GM19372 (cell line): ENCODE measurements around the gene DSP.

Experiments
- ATAC-seq: cut with Tn5 transposase; IDR thresholded peaks from one replicate; pipeline ENCODE4 v1.9.1; 2021; ENCODE audit warnings: mild to moderate bottlenecking, low read depth, moderate library complexity; ENCODE audit not compliant: unreplicated experiment

The DSP gene

DNA sequence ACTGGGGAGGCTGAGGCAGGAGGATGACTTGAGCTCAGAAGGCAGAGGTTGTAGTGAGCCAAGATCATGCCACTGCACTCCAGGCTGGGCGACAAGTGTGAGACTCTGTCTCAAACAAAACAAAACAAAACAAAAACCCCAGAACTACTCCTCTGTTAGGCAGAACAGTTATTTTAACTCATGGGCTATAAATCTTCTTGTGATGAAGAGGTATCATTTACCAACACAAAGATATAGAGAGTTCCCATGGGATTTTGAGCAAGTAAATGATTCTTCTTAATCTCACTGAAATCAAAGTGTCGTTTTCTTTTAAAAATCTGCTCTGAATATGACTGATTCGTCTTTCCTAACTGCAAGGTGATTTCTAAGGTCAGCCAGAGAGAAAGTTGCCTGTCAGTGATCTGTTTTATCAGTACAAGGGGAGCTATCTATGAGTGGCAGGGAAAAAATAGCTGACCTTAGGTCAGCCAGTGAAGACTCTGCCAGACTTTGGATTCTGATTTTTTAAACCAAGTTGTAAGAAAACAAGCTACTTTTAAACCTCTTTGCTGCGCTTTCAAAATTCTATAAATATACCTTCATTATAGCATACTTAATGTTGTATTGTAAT, 3.8 kb upstream of the DSP start:
- no peak for ATAC-seq

DNA sequence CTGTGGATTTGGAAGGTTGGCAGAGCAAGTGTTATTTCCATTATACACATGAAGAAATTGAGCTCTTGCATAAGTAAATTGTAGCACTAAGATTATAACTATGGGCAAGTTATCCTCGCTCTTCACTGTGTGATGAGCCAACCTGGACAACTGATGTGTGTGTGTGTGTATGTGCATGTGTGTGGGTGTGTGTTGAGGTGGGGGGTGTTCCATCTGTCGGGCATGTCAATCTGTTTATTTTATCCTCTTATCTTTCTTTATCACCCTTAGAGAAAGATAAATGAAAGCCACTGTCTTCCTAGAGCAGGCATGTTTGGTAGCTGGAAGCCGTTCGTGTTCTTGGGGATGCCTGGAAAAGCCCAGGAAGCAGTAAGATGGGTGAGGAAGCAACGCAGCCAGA, 3.0 kb upstream of the DSP start:
- no peak for ATAC-seq

DNA sequence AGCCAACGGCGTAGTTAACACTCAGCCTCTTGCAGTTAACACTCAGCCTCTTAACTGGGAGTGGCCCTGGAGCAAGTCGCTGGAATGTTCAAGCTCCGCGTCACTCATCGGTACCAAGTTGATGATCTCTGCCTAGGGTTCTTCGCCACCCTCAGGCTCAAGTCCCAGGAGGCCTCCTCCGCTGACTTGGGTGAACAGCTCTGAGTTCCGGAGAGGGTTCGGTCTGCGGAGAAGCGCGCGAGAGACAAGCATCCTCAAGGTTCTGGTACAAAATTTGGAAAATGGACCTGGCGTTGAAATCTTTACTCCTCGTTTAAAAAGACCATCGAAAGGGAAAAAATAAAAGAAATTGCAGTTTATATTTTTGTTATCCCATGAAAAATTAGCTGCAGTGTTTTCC, 876 bp upstream of the DSP start:
- no peak for ATAC-seq

DNA sequence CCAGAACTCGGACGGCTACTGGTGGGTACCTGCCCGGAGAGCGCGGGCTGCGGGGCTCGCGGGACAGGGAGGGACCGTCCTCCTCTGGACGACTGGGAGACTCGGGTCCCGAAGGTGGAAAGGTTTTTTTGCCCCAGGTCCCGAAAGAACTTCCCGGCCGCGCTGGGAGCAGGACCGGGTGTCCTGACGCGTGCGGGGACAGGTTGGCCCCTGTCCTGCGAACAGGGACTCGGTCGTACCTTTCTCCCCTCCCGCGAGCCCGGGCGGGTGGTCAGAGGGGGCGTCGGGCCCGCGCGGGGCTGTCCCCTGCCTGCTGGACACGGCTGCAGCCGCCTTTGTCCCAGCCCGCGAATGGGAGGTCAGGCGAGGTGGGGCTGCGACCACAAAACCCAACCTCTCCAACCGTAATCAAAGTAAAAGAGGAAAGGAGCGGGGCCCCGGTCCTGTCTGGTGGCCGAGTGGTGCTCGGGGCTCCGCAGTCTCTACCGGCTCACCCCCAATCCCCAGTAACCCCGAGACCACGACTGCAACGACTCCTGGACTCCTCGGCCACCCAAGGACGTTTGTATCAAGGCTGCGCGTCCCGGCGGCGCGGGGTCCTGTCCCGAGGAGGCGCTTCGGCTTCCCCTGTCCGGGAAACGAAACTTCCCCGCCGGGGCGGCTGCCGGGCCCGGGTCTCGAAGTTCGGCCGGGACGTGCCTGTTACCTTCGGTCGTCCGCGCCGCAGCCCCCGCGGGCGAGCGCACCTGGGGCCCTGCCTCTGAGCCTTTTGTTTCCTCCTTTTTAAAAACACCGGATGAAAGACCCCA, 798 bp downstream of the DSP start:
- no peak for ATAC-seq

DNA sequence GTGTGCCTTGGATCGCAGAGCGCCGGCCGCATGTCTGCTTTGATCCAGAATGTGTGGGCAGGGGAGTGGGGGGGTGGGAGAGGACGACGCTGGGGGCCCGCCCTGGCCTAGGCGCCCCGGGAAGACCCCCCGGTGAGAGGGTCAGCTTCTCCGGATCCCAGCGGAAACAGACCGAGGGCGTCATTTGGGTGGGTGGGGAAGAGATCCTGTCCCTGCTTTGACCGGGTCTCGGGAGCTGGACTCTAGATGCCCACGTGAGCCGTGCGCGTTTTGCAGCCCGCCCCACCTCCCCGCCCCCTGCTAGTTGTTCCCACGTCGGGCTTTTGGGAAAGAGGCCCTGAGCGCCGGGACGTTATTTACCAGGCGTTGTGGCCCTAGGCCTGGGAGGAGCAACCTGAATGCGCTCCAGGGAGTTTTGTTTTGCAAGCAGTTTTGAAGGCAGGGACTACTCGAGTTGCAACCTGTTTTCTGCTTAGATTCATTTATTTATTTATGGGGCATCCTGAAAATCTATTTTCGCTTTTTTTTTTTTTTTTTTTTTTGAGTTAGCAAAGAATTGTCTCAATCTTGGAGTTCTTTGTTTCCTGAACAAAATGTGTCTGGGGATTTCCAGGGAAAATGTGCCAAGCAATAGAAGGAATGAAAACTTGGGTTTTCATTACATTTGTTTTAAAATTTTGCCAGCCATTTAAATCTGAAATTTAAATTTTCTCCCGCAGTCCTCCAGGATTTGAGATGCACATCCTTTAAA, 1.6 kb downstream of the DSP start:
- no peak for ATAC-seq

DNA sequence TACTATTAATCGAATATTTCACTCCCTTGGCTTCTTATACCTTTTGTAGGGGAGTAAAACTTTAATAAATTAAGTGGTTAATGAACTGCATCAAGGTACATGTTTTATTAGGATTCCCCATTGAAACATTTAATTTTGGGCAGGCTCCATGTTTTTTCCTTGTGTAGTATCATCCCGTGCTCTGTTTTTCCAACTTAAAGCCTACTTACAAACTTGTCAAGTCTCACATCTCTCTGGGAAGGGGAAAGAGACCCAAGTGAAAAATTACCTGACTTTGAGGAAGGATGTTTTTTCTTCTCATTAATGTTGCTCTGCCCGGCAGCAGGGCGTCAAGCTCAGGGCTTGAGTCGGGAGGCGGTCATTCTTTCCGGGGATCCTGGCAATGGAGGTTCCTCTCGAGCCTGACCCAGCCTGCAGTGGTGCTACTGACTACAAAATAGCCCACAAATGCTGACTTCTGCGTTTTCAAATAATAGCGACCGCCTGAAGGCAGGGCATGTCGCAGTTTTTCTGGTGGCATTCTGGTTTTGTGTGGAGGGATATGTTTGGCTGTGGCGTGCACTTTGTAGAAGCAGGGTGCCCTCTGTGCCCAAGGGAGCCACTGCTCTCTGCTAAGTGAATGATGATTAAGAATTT, 2.4 kb downstream of the DSP start:
- no peak for ATAC-seq

DNA sequence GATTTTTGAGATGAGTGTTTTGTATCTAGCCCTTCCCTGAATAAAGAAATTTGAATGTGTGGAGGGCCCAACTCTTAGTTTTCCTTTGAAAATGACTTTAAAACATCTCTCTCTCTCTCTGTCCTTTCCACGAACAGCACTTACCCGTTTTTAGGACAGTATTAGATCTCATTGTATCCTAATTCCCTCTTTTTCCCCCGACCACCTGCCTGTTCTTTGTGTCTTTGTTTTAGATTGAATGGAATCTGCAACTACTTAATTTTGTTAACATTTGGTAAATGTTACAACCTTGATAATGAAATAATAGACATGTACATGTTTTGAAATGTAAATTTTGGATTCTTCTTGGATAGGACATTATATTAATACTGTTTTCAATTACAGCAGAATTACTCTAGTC, 3.1 kb downstream of the DSP start:
- no peak for ATAC-seq

DNA sequence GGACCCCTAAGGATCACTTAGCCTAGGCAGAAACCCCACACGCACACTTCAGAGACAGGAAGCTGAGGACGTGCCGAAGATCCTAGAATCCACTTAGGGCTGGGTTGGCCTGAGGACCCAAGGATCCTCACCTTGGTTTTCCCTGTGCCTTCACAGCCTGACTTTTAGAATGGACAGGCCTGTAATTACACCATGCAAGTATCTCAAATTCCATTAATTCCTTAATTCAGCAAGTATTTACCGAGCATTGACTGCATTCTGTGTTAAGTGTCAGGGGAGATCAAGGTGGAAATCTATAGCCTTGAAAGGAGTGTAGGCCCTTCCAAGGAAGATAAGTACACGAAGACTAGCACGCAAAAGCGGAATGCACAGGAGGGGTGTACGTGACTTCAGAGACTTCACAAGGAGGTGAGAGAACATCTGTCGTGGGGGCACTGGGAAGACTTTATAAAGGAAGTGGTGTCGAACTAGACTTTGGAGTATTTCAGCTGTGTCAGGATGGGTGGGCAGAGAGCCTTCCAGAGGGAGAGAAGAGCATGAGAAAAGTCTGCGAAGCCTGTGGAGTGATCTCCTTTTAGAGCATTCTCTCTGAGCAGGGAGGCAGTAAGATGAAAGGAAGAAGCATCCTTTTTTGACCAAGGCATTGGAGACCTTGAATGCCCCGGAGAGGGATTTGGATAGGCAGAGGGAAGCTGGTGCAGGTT, 4.0 kb downstream of the DSP start:
- ATAC-seq = no peak

DNA sequence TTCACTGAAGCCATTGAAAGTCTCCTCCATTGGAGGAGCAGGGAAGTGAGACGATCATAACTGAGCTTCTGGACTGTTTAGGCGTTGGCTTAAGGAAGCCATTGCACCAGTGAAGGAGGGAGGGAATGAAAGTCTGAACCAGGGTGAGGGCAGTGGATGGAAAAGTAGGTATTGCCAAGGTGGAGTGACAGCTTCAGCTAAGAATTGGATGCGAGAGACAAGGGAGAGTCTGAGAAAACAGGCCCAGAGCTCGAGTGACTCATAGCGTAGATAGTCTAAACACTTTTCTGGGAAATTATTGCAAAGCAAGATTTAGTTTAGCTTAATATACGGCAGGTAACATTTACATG, 4.5 kb downstream of the DSP start:
- no peak for ATAC-seq

DNA sequence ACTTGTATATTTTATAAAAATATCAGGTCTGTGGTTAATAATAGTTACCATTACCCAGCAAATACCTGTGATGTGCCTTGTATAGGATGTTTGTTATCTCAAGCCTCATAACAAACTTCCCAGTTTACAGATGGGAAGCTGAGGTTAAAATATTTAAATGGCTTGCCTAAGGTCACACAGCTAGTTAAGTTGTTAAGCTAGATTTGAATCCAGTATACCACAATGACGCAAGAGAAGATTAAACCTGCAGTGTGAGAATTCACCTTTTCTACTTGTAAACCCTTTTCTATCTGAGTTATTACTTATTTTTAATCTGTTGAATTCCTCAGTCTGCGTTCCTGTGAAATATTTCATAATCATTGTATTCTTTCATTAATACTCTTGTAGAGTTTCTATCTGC, 4.9 kb downstream of the DSP start:
- ATAC-seq = no peak

DNA sequence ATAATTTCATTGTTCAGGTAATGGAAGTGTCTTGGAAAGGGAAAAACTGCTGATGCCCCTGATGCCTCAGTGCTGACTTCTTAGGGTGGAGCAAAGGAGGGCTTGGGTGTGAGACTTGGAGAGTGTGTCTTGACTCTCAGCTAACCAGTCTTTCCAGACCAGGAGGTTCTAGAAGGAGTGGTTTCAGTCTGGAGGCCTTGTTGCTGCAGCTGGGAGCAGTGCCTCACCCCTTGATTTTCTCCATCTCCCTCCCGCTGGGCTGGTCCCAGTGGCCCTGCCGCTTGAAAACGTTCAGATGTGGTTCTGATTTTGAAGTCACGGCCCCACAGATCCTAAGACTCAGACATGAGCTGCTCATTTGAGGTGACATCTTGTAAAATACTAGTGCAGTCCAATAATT, 5.4 kb downstream of the DSP start:
- ATAC-seq = no peak

DNA sequence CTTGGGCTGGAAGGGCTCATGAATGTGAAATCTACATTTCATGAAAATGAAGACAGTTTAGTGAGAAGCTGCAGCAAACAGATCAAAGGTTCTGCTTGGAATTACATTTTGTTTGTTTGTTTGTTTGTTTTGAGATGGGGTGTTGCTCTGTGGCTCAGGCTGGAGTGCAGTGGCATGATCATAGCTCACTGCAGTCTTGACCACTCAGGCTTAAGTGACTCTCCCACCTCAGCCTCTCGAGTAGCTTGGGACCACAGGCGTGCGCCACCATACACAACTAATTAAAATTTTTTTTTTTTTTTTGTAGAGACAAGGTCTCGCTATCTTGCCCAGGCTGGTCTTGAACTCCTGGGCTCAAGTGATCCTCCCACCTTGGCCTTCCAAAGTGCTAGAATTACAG, 5.8 kb downstream of the DSP start:
- no peak for ATAC-seq

DNA sequence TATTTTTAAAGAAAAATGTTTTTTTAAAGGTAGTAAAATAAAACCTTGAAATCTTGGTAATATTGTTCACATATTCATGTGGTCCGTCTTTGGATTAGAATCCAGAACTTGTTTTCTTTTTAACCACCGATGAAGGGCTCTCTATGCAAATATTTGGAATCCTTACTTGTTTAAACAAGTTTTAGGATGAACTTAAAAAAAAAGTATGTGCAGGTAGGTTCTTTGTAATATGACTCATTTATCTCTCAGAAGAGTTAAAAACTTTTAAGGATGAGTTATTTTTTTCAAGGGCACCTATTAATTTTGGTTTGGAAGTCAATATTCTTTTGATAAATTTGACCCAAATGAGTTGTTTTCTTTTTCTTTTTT, 8.9 kb downstream of the DSP start:
- no peak for ATAC-seq

DNA sequence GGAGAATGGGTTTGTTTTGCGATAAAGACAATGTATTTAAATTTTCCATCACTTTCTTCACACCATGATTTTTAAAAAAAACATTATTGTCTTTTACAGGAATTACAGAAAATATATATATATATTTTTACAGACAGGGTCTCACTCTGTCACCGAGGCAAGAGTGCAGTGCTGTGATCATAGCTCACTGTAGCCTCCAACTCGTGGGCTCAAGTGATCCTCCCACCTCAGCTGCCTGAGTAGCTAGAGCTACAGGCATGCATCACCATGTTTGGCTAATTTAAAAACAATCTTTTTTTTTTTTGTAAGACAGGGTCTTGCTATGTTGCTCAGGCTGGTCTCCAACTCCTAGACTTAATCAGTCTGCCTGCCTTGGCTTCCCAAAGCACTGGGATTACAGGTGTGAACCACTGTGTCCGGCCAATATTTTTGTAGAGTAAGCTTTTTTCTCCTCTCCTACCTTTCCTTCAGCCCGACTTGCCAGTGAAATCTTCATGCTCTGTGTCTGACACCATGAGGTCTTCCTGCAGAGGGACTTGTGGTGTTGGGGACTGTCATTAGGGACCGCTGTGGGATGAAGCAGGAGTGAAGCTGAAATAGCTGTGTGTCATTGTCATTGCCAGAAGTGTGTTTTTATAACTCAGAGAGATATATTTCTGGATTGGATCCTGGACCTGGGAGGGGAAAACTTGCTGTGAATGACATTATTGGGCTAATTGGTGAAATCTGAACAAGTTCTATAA, 13.2 kb downstream of the DSP start:
- no peak for ATAC-seq

DNA sequence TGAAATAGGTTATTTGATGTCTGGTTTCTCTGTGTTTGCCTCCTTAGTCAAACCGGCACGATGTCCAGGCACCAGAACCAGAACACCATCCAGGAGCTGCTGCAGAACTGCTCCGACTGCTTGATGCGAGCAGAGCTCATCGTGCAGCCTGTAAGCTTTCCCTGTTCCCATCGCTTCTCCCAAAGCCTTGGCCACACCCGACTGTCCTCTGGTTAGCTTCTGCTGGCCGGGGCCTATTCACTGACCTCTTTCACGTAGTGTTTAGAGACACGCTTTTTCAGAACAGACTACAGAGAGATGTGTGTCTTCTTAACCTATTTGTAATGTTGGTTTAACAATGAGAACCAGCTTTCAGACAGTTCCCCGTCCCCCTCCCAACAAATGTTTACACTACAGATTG, 14.2 kb downstream of the DSP start:
- no peak for ATAC-seq

DNA sequence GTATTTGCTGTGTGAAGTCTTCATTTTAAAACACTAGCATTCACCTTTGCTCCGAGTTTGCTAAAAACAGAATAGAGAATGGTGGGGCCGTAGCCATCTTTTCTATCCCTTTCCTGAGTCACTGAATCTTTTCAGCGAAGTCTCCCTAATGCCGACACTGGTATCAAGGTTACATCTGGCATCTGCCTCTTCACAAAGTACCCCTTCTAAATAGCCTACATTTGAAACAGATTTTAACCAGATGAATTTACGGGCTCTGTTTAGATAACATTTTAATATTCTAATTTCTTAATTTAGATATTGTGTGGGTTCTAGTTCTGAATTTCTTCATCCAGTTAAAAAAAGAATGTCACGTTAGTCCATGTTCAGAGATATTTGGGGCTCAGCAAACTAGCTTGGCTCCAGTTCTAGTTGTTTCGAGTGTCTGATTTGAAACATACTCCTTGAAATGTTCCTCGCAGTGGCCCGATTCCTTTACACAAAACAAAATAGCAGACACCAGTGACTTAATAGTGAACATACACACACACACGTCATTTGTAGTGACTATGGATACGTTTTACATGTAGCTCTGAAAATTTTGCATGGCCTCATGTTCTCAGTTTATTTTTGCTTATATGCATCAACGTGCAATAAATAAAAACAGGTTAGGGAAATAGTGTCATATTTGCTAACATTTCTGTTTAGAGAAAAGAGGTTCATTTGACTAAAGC, 15.1 kb downstream of the DSP start:
- ATAC-seq = no peak

DNA sequence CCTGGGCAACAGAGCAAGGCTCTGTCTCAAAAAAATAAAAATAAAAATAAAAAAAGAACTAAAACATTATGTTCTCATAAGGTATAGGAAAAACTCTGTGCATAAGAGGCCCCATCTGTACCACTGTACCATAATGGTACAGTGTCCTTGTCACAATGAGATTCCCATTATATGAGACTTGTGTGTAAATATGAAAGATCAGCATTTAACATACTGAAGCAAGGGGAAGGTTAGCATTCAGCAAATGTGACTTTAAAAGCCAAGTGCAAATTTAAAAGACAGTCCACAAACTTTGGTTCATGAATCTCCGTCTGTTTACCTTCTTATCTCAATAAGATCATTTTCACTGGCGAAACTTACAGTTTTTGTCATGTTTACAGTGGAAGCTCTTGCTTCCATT, 16.2 kb downstream of the DSP start:
- ATAC-seq = no peak

DNA sequence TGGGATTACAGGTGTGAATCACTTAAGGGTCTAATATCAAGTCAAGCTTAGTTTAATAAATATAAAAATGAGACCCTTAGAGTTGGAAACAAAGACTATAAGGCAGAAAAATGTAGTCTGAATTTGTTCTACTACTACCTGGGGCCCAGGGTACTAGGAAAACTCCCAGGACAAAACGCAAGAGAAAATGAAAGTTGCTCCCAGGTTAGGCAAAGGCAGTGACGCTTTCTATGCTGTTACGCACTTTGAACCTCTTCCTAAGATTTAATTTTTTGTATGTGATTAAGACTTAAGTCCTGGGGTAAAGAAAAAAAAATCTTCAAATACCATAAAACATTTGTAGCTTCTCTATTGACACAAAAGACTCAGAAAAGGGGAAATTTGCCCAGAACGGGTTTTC, 17.3 kb downstream of the DSP start:
- ATAC-seq = no peak

DNA sequence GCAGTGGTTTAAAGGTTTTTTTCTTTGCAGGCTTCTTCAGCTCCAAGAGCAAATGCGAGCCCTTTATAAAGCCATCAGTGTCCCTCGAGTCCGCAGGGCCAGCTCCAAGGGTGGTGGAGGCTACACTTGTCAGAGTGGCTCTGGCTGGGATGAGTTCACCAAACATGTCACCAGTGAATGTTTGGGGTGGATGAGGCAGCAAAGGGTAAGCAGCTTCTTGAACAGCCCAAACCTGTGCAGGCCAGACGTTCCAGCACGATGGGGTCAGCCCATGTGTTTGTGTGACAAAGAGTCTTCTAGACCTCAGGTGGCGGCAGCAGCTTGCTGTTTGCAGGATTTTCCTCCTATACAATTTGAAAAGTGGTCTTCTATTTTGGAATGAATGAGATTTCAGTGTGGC, 17.7 kb downstream of the DSP start:
- ATAC-seq = no peak
